Midbrain (tissue), 1 donor: ENCODE data around the gene DNAAF2.
"Not testable (repeated sequence)": the region's sequence is repeated elsewhere in the genome, so short reads cannot be mapped to it uniquely, and the experiment has no call there.

Experiments used
- DNase-seq: peaks from one replicate; lab custom pipeline; 2025; lab: John Stamatoyannopoulos, UW

The DNAAF2 gene

DNA sequence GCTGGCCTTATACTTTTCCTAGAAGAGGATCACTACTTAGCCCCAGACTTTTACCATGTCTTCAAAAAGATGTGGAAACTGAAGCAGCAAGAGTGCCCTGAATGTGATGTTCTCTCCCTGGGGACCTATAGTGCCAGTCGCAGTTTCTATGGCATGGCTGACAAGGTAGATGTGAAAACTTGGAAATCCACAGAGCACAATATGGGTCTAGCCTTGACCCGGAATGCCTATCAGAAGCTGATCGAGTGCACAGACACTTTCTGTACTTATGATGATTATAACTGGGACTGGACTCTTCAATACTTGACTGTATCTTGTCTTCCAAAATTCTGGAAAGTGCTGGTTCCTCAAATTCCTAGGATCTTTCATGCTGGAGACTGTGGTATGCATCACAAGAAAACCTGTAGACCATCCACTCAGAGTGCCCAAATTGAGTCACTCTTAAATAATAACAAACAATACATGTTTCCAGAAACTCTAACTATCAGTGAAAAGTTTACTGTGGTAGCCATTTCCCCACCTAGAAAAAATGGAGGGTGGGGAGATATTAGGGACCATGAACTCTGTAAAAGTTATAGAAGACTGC lies 12.9 kb downstream of the DNAAF2 start:
- no peak for DNase-seq

DNA sequence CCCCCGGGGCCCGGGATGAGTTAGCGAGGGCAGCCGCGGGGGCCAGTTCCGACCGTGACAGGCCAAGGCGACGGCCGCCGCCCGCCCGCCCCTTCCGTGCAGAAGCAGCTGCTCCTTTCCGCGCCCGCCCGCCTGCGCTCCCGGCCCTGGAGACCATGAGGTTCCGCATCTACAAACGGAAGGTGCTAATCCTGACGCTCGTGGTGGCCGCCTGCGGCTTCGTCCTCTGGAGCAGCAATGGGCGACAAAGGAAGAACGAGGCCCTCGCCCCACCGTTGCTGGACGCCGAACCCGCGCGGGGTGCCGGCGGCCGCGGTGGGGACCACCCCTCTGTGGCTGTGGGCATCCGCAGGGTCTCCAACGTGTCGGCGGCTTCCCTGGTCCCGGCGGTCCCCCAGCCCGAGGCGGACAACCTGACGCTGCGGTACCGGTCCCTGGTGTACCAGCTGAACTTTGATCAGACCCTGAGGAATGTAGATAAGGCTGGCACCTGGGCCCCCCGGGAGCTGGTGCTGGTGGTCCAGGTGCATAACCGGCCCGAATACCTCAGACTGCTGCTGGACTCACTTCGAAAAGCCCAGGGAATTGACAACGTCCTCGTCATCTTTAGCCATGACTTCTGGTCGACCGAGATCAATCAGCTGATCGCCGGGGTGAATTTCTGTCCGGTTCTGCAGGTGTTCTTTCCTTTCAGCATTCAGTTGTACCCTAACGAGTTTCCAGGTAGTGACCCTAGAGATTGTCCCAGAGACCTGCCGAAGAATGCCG lies 13.7 kb downstream of the DNAAF2 start:
- DNase-seq, result peak; percentile 57

DNA sequence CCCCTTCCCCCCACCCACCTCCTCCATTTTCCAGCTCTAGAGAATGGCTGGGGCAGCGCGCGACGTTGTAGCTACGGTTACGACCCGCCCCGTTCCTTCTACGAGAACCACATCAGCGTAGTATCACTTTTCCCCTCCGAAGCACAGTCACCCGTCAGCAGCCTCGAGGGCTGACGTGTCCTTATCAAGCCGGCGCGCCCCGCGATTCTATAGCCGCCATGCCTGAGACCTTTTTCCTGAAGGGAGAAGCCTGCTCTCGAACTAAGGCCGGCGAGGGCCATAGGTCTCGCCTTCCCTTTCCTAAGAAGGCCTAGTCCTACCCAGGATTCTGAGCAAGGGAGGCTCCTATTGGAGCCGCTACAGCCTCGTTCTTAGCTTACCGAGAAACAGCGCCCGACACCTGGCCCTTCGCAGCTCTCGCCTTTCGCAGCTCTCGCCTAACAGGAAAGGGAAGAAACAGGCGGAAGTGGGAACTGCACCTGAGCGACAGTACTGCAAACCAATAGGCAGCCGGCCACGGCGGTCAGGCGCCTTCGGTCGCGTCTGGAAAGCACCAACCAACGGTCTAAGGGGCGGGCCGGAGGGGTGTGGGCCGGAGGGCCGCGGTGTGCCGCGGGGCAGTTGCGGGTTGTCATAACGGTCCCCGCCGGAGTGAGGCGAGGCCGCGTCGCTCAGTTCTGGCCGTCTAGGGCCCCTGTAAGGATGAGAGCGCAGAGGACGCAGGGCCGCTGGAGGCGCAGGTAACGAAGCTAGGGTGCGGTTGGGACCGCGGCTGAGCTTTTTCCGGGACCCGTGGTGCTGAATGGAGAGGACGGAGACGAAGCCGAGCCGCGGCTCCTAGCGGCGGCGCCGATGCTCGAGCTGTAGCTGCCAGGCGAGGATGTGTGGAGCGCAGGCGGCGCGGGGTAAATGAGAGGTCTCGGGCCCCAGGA lies 14.6 kb downstream of the DNAAF2 start, which contains the start of the genes MGAT2 and RPL36AL:
MGAT2 (plus strand) TSS at position 618 of the 932 bp plus-strand sequence. CDS start 470 bp downstream, outside the sequence.
RPL36AL (minus strand) TSS at position 445 of the 932 bp plus-strand sequence. CDS start 1,522 bp downstream, outside the sequence.
- peak; percentile 99 for DNase-seq

DNA sequence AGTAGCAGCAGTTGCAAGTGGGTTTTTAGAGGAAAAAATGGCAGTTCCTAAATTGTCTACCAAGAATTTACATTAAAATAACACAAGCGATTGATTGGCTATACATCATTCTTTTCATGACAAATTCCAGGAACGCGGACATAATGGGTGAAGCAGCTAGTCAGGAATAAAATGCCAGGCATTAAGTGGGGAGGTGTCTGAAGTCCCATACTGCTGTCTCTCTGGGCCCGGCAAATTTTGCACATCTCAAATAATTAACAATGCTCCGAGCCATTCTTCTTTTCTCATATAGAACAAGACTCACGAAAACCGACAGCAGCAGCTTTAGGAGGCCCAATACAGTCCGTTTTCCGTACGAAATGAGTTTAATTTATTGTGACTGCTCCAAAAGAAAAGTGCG lies 15.3 kb downstream of the DNAAF2 start:
- DNase-seq, result no peak

DNA sequence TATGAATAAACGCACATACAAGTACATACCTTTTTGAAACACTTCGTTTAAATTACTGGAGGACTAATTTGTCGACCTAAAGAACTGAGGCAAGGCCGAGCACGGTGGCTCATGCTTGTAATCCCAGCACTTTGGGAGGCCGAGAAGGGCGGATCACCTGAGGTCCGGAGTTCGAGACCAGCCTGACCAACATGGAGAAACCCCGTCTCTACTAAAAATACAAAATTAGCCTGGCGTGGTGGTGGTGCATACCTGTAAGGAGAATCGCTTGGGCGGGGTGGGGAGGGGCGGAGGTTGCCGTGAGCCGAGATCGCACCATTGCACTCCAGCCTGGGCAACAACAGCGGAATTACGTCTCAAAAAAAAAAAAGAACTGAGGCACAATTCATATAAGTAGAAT lies 15.8 kb downstream of the DNAAF2 start:
- DNase-seq, result not testable (repeated sequence)

DNA sequence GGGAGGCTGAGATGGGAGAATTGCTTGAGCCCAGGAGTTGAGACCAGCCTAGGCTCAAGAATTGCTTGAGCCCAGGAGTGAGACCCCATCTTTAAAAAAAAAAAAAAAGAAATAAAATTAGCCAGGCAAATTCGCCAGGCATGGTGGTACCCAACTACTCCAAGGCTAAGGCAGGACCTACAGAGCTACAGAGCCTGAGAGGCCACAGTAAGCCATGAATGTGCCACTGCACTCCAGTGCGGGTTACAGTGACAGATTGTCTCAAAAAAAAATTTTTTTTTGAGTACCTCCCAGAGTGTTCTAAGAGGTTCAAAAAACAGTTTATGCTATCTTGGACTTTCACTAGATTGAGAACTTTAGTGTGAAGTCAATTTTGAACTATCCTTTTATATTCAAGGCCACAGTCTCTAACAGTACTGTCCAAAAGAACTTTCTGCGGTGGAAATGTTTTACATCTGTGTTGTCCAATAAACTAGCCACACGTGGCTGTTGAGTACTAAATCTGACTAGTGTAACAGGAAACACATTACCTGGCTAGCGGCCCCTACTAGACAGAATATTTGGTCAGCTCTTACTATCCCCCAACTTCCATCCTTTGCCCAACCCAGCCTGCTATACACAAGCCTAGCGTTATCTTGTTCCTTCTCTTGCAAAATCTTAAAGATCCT lies 17.1 kb downstream of the DNAAF2 start:
- no peak for DNase-seq

DNA sequence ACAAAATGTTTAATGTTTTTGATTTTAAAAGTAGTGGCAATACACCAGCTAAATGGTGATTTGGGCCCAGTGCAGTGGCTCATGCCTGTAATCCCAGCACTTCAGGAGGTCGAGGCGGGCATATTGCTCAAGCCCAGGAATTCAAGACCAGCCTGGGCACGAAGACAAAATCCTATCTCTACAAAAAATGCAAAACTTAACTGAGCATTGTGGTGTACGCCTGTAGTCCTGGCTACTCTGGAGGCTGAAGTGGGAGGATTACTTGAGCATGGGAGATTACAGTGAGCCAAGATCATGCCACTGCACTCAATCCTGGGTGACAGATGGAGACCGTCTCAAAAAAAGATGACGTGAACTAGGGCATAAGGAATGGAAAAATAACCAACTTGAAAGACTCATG lies 19.3 kb downstream of the DNAAF2 start:
- no peak for DNase-seq

DNA sequence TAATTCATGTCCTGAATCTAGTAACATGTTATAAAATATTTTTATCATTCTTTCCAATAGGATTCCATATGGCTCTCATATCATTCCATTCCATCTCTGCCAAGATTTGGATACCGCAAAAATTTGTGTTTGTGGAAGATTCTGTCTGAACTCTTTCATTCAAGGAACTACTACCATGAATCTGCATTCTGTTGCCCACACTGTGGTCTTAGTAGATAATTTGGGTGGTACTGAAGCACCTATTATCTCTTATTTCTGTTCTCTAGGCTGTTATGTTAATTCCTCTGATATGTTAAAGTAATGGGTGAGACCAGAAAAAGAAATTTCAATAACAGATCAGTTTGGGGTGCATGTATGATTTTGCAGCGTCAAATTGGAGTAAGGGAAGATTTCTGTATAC lies 20.8 kb downstream of the DNAAF2 start:
- DNase-seq, result no peak

DNA sequence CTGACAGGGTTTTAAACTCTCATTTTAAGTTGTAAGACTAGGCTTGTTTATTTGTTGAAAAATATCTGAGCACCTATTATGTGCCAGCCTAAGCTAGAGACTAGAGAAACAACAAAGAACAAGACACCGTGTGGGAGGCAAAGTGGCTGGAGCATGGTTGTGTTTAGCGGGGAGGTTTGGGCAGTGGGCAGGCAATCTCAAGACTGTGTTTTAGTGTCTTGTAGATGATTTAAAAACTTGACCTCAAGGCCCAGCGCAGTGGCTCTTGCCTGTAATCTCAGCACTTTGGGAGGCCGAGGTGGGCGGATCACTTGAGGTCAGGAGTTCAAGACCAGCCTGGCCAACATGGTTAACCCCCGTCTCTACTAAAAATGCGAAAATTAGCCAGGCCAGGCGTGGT lies 22.4 kb downstream of the DNAAF2 start:
- DNase-seq, result no peak

DNA sequence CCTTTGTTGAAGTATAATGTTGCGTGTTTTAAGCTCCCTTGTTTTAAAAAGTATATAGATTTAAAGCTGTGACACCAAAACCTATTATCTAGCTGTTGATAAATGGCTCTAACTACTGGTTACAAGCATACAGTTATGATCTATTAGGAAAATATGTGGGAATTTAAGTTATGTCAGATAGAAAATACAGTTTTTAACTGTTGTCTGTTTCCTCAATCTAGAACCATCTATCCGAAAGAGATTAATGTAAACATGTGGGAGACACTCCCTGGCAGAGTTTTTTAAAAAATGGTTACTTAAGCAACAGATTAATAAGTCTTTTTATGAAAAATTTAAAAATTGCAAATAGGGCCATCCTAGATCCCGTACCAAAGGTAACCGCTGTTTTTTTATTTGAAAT lies 22.8 kb downstream of the DNAAF2 start:
- DNase-seq, result no peak

DNA sequence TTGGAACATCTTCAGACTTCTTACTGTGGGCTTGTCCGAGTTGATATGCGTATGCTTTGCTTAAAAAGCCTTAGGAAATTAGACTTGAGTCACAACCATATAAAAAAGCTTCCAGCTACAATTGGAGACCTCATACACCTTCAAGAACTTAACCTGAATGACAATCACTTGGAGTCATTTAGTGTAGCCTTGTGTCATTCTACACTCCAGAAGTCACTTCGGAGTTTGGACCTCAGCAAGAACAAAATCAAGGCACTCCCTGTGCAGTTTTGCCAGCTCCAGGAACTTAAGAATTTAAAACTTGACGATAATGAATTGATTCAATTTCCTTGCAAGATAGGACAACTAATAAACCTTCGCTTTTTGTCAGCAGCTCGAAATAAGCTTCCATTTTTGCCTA lies 27.5 kb downstream of the DNAAF2 start:
- no peak for DNase-seq

DNA sequence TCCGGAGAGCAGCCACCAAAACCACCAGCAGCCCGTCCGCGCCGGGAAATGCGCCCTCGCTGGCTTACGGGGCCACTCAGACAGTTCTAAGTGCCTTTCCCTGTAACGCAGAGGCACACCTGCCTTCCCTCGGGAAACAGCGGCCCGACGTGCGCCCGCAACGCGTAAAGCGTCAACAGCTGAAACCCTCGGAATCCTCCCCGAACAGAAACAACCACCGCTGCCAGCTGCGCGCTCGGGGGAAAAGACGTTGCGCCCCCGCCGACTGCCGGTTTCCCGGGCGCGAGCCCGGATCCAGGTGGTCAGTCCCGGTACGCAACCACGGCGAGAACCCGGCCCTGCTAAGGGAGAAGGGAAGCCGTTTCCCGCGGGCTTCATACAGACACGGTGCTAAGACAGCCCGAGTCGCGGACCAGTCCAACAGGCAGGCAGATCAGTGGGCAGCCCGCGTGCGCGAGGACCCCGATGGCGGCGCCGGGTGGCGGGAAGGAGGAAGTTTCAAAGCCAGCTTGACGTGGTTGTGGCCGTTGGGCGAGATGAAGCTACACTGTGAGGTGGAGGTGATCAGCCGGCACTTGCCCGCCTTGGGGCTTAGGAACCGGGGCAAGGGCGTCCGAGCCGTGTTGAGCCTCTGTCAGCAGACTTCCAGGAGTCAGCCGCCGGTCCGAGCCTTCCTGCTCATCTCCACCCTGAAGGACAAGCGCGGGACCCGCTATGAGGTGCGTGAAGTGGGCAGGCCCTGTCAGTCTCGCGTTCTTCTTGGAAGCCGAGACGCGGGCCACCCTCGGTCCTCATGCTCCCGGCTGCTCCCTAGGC lies 36.4 kb downstream of the DNAAF2 start, which contains the start of gene LRR1:
LRR1 (plus strand) TSS at position 456 of the 816 bp plus-strand sequence; CDS start at position 537, 81 bp downstream.
- peak; percentile 78 for DNase-seq

DNA sequence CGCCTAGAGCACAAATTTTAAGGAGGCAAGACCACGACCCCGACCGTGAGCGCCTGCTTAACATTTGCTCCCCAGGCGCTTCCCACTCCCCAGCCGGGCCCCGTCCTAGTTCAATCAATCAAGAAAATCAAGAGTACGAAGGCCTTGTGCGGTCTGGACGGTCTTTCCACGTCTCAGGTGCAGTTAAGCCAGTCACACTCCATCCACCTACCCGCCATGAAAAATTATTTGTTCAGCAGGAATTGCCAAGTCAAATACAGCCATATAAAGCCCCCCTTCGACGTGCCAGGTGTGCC lies 36.9 kb downstream of the DNAAF2 start:
- DNase-seq, result no peak

DNA sequence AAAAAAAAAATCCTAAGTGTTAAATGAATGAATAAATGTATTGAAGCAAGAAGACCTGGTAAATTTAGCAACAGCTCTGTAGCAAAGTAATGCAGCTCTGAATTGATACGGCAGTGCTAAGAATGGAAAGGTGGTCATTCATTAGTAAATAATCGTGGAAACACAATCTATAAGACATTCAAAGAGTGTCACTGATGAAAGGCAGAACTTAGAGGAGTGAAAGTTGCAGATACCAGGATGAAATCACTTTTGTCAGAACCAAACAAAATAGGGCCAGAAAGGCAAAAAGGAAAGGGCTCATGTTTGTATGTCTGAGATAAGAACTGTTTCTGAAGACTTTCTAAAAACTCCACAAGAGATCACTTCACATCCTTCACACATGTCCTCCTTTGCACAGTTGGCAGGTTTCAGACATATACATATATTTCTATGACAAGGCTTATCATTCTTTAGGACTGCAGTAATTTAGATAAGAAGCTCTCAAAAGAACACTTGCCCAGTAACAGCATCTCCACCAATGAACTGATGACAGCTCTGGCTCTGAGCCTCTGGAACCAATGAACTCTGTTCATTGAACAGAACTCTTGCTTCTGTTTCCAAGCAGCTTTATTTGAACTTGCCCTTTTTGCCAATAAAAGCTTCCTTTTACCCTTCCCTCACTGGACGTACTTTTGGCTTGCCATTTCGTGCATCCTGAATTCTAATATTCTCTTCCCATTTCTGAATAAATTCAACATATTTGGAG lies 40.5 kb downstream of the DNAAF2 start:
- peak; percentile 31 for DNase-seq

DNA sequence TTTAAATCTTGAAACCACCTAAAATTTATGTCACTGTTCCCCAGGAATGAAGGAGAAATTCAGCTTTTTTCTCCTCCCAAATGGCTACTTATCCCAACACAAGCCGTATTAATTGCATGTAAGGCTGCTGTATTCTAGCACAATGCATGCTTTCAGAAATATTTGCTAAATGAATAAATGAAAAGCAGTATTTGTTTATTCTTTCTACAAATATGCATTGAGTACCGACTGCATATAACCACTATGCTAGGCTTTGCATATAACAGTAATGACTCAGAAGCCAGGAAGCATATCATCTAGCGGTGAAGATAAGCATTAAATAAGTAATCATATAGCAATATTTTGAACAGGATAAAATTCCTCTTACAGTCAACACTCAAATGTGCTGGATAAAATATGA lies 42.0 kb downstream of the DNAAF2 start:
- no peak for DNase-seq

DNA sequence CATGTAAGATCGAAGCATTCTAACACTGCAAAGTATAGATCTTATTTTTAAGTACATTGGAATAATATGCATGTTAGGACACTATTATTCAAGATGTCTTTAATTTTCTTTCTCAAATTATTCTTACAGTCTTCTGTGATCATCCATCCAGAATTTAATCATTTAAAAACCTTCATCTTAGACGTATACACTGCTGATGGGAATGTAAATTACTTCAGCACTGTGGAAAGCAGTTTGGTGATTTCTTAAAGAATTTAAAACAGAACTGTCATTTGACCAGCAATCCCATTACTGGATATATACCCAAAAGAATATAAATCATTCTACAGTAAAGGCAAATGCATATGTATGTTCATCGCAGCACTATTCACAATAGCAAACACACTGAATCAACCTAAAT lies 45.7 kb downstream of the DNAAF2 start:
- no peak for DNase-seq

DNA sequence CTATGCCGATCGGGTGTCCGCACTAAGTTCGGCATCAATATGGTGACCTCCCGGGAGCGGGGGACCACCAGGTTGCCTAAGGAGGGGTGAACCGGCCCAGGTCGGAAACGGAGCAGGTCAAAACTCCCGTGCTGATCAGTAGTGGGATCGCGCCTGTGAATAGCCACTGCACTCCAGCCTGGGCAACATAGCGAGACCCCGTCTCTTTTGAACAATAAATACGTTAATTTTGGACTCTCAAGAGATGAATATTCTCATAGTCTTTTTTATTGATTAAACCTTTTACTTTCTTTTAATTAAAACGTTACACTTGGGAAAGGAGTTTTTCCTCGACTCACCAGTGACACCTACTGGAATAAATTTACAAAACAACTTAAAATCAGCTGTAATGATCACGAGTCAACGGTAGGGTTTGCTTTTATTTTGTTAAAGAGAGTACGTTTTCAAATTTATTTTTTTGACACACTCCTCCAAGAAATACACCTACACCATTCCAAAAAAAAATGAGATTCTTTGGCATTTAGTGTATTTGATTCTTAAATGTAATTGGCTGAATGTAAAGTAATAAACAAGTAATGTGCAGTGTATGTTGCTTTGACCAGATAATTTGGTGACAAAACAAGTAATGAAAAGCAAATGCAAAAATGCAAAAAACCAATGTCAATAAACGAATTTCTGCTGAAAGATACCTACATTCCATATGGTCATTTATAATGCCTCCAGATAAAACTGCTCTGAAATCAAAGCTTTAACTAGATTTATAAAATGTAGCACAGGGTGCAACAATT lies 48.2 kb downstream of the DNAAF2 start:
- DNase-seq, result peak; percentile 61

DNA sequence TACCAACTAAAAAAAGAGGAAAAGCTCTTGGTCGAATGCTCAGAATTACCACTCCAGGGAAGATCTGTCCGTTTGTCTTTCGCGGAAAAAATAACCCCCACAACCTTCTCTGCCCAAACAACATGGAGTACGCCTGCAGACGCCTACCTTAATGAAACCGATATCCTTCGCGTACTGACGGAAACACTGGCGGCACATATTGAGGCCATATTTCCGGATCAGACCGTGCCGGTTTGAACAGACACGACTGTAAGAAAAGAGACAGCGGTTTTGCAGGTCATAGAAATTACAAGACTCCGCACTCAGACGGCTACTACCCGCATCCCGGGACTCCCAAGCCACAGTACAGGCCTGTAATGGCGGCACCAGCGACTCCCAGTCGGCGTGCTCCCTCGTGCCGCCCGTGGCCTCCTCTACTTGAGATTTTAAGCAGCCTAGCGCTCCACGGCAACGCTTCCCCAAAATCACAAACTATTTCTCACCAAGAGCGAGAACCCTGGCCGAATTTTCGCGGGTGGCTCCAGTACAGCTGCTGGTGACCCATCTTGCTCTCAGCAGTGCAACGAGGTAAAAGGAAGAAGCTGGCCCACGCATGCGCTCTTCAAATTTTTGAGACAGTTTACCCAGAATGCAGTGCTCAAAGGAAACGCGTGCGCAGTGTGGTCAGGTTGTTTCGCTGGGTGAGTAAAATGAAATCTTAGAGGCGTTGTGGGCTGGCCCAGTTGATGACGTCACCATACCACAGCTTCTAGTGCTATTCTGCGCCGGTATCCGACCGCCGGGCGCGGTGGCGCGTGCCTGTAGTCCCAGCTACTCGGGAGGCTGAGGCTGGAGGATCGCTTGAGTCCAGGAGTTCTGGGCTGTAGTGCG lies 49.0 kb downstream of the DNAAF2 start, which contains the start of gene RPS29:
RPS29 (minus strand) TSS at position 578 of the 870 bp plus-strand sequence; CDS start at position 544, 34 bp downstream.
- peak; percentile 97 for DNase-seq
